GM21825 (cell line): Measurements from ENCODE around the gene BRF1.

Experiments used
- ATAC-seq: cut with Tn5 transposase; IDR thresholded peaks from one replicate; pipeline ENCODE4 v1.9.1; 2021; ENCODE audit warnings: mild to moderate bottlenecking, moderate library complexity; ENCODE audit not compliant: unreplicated experiment

BRF1 gene

DNA sequence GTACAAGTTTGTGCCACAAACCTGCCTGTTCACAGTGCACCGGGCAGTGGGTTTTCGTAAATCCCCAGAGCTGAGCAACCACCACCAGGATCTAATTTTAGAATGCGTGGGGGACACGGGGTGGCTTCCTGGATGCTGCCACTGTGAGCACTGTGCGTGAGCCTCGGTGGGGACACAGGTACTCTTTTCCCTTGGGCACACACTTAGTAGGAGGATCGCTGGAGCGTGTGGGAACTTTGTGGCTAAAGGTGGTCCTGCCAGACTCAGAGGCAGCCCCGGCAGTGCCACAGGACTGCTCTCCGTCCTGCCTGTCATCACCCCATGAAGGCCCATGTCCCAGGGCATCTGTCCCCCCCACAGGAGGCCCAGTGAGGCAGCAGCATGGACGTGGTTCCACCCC, 31.4 kb downstream of the BRF1 start:
- no peak for ATAC-seq

DNA sequence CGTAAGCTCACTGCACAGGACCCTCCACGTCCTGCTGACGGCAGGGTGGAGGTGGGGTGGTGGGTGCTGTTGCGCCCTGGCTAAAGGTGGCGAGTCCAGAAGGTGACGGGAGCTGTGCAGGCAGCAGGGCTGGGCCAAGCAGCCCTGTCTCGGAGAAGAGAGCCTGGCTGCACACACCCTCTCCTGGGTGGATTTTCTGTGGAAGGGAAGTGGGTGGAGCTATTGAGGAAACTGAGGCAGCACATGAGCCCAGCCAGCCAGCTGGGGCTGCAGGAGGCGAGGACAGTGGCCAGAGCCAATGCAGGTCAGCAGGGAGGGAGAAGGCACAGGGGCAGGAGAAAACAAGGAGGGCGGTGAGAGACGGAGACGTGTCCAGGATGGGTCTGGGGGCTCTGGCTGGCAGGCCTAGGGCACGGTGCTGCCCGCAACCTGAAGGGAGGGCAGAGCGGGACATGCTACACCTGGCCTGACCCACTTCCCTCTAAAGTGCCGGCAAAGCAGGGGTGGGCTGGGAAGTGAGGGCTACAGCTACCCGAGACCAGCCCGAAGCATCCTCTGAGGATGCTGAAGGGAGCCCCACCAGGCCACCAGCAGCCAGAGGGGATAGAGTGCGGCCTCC, 32.0 kb downstream of the BRF1 start:
- ATAC-seq, result no peak

DNA sequence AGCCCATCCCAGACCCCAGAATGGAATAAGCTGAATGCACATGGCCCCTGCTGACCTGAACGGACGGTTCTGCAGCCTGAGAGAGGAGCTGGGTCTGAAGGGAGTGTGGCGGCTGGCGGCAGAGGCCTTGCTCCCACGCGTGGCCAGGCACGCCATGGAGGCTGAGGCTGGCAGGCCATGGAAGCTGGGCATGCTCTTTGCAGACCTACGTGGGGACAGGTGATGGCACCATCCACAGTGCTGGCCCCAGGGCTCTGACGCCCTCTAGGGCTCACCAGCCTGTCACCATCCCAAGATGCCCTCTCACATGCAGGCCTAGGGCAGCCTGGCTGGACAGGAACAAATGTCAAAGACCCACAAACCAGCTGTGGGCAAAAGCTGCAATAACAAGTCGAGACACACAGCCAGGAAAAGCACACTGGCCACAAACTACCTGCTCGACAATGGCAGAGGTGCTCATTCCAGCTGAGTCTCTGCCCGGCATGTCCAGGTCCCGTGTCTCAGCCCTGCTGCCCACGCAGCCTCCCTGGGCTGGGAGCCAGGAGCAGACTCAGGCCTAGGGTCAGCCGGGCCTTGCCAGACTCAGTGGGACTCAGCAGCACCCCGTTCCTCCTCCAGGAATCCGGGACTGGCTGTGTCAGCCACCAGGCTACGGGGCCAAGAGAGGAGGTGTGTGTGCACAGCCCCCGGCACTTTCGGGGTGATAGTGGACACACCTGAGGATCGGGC, 32.8 kb downstream of the BRF1 start:
- ATAC-seq, result no peak

DNA sequence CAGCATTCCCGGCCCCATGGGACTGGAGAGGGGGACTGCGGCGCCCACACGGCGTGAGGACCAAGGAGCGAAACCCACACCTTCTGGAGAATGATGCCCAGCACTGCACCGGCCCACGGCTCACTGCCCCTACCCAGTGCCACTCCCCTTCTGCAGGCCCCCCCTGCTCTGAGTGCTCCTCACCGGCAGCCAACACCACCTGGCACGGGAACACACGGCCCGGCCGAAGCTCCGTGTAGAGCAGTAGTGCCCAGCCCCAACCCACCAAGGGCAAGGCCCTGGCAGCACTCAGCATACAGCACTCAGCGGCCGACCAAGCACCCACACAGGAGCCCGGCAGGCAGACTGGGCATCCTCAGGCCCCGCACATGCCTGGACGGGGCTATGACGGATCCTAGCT, 39.0 kb downstream of the BRF1 start:
- no peak for ATAC-seq

DNA sequence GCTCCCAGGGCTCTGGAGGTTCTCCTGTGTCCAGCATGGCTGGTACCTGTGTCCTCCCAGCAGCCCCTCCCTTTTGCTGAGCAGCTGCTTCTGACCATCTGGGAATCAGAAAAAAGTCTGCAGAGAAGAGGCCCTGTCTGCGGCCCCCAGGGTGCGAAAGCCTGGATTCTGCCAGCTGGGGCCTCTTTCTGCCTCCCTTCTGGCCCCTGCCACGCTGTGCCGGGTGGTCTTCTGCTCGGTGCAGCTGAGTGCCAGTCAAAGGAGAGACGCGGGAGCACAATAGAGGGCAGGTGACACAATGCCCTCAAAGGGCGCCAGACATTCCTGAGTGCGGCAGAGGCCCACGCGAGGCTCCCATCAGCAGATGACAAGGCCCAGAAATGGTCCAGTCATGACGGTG, 39.8 kb downstream of the BRF1 start:
- no peak for ATAC-seq

DNA sequence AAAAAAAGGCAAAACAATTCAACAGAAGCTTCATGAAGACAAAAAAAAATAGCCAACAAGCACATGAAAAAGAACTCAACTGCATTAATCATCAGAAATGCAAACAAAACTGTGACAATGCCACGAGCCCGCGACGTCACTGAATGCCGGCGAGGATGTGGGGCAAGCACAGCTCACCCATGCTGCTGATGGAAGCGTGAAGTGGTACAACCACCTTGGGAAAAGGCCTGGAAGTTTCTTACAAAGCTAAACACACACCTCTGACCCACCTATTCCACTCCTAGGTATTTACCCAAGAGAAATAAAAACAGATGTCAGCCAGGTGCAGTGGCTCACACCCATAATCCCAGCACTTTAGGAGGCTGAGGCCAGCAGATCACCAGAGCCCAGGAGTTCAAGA, 42.0 kb downstream of the BRF1 start:
- ATAC-seq, result no peak

DNA sequence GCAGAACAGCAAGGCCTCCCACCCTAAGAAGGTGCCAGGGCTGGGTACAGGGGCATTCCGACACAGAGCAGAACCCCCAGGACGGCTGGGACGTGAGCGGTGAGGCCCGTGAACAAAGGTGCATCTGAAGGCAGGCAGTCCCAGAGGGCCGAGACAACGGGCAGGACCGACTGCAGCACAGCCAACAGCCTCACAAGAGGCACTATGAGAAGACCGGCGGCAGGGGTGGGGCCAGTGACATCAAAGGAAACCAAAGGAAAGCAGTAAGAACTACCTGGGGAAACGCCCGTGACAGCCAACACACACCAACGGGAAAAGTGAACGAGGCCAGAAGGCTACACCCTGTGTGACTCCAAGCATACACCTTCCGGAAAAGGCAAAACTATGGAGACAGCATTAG, 43.3 kb downstream of the BRF1 start:
- ATAC-seq, result no peak

DNA sequence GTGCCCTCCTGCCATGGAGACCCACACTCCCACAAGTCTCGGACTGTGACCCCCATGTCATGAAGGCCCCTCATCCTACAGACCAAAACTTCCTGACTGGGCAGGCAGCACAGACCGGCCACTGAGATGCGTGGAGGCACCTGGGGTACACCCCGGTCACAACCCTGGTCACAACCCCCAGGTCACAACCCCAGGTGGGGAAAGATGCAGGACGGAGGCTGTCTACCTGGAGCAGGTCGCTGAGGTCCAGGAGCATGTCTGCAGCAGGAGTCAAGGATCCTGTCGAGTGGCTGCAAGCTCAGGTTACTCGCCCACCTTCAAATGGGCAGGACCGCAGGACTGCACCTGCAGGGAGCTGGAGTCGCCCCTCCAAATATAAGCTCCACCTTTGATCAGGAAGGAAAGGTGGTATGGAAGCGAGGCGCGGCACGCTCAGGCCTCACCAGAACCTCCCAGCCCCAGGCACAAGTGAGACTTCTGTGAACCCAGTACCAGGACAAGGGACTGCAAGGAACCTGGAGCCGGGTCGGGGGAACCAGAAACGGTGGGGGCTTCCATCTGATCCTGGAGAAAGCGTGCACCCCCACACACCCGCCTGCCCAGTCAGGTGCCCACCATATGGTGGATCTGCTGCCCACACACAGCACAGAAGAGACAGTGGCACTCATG, 44.4 kb downstream of the BRF1 start:
- ATAC-seq, result no peak

DNA sequence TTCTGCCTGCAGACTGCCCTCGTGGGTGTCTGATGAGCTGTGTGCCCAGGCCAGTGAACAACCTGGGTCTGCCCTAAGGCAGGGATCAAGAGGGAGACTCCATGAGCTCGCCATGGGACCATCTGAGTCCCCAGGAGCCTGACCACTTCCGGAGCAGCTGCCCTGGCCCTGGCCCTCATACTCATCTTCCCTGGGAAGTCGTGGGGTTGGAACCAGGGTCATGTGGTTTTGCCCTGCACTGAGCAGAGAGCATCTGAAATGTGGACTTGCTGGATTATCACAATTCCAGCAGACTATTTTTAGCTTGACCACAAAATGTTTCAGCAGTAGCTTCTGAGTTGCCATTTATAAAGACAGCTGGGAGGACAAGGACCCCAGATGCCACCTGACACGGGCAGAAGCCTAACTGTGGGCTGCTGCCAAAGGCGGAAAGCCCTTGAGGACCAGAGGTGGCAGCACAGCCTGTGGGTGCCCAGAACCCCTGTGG, 45.7 kb downstream of the BRF1 start:
- no peak for ATAC-seq

DNA sequence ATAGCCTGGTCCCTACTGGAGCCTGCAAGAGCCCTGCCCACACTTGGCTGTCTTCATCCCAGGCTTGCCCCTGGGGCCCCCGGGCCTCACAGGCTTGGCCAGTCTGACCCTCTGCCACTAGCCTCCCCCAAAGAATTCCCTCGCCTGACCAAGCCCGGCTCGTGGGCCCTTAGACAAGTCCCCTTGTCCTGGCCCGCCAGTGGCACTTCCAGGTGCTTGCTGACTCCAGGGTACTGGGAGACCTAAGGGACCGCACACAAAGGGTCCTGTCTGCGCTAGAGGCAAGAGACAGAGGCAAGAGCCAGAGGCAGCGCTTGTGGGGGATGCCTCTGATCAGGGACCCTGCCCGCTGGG, 47.5 kb downstream of the BRF1 start:
- ATAC-seq, result no peak

DNA sequence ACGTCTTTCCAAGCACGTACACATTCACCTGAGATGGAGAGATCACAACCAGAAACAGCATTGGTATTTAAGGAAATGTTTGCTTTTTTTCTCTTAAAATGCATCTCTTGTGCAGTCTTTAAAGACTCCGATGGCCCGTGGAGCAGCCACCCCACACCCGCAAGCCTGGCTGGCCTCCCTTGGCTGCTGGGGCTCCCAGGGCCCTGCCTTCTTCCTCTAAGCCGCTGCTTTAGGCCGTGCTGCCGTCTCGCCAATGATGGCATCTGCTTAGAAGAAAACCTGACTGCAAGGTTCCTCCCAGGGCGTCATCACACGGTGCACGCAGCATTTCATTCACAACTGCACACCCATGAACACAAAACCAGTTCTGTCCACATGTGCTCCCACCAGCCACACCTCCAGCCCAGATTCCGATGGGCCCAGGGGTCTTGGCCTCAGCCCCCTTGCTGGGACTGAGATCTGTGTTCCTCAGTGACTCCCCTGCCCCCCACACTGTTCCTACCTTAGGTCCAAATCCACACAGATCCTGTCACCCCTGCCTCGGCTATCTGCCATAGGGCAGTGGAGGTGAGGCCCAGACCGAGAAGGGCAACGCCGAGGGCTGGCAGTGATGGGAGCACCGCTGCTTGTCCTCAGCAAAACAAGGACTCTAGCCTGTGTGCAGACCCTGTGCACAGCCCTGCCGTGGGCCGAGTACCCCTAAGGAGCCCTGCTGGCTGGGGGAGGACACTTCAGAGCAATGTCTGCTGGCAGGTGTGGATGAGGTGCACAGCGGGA, 48.1 kb downstream of the BRF1 start:
- ATAC-seq, result no peak

DNA sequence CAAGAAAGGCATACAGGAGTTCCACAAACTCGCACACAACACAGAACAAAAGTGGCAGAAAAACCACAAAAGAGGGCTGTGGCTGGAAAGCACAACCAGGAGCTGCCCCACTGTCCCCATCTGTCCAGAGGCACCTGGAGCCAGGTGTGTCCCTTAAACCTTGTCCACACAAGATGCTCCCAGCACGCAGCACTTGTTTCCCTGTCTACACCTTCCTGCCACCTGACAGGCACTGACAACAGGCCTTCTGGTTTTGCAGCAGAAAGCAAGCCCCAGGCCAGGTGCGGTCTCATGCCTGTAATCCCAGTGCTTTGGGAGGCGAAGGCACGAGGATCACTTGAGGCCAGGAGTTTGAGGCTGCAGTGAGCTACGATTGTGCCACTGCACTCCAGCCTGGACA, 48.9 kb downstream of the BRF1 start:
- ATAC-seq, result no peak

DNA sequence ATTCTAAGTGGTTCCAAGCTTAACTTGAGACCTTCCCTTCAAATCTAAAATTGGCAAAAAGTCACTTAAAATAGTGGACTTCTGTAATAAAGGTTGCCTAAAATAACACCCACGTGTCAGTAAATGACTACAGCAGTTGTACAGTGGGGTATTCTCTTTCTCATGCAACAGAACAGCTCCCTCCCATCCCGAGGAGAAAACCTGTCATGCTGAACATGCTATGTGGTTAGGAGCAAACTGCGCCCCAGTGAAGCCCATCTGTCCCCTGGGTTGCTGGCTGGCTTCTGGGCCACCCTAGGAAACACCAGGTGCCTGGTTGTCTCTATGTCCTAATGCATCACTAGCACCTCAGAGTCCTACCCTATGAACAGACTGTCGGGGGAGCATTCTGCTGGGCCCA, 49.8 kb downstream of the BRF1 start:
- no peak for ATAC-seq

DNA sequence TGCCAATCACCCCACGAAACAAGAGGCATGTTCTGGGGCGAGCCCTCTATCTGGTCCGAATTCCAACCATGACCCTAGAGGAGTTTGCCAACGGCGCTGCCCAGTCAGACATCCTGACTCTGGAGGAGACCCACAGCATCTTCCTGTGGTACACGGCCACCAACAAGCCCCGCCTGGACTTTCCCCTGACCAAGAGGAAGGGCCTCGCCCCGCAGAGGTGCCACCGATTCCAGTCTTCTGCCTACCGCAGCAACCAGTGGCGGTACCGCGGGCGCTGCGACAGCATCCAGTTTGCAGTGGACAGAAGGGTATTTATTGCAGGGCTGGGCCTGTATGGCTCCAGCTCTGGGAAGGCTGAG, 50.8 kb downstream of the BRF1 start:
- no peak for ATAC-seq

DNA sequence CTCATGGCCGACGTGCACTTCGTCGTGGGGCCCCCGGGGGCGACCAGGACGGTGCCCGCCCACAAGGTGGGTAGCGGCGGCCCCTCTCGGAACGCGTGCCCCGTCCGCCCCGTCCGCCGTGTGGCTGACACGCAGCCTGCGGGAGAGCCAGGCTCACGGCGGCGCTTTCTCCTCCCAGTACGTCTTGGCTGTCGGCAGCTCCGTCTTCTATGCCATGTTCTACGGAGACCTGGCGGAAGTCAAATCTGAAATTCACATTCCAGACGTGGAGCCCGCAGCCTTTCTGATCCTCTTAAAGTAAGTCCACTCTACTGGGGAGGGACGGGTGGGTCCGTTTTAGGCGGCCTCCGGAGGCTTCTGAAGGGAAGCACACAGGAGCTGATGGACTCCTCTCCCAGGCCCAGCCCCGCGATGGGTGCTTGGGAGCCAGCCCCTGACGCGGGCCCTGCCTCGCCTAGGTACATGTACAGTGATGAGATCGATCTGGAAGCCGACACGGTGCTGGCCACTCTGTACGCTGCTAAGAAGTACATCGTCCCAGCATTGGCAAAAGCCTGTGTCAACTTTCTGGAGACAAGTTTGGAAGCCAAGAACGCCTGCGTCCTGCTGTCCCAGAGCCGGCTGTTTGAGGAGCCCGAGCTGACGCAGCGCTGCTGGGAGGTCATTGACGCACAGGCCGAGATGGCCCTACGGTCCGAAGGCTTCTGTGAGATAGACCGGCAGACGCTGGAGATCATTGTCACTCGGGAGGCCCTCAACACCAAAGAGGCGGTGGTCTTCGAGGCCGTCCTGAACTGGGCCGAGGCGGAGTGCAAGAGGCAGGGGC, 51.4 kb downstream of the BRF1 start:
- ATAC-seq, result no peak

DNA sequence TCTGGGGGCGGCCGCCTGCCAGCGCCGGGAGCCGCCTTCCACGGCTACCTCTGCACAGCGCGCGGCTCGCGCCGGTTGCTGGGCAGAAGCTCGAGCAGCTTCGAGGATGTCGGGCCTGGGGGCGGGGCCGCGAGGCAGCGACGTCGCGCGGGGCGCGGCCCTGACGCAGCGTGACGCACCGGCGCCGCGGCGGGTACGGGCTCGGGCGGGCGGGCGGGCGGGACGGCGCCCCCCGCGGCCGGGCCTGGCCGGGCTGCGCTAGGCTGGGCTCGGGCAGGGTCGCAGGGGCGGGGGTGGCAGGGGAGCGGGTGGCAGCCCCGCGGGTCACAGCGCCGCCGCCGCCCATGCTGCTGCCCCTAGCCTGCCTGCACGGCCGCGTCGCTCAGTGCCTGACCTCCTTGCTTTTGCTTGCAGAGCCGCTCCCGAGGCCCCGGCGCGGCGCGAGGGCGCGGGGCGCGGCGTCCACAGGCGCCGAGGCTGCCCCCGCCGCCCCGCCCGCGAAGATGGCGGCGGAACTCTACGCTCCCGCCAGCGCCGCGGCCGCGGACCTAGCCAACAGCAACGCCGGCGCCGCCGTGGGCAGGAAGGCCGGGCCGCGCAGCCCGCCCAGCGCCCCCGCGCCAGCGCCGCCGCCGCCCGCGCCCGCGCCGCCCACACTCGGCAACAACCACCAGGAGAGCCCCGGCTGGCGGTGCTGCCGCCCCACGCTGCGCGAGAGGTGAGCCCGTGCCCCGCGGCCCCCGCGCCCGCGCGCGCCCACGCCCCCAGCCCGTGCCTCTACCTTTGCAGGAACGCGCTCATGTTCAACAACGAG, 52.2 kb downstream of the BRF1 start, which contains the start of gene BTBD6:
TSS of gene BTBD6 (plus strand) at position 166 of the 814 bp plus-strand sequence. CDS start at position 345, 179 bp downstream.
- ATAC-seq, result peak; percentile 86

DNA sequence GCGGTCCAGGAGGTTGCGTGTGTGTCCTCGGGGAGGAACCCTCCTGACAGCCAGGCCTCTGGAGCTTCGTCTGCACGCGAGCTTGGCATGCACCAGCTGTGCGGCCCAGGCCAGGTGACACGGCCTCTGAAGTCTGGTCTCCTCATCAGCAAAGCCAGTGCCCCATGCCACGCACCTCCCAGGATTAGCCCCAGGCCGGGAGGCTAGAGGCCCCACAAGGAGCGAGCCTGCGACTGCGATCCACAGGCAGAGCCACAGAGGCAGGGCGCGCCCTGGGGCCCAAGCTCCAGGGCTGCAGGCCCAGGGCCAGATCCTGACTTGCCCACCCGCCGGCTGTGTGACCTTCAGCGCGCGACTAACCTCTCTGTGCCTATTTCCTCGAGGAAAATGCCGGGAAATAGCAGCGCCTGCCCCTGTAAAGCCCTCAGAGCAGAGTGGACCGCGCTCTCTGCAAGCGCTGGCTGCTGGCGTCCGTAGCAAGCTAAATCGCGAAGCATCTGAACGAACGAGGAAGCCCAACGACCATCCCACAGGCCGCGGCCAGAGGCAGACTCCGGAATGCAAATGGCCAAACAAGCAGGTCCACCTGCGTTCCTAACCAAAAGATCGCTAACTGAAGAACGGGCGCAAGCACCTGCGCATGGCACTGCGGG, 53.0 kb downstream of the BRF1 start:
- no peak for ATAC-seq

DNA sequence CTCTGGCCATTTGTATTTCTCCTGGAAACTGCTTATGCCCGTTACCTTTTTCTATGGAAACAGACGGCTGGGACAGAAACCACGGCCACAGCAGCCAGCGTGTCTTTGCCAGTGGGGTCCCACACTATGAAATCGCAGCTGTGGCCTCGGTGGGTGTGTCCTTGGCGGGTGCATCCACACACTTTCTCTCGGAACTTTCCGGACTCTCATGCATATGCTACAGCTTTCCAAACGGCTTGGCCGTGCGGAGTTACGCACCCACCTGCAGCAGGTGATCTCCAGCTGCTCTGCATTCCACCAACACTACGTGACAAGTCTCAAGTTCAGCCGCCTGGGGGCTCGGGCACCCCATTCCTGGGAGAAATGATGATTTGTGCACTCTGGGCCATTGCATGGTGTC, 53.8 kb downstream of the BRF1 start:
- no peak for ATAC-seq

DNA sequence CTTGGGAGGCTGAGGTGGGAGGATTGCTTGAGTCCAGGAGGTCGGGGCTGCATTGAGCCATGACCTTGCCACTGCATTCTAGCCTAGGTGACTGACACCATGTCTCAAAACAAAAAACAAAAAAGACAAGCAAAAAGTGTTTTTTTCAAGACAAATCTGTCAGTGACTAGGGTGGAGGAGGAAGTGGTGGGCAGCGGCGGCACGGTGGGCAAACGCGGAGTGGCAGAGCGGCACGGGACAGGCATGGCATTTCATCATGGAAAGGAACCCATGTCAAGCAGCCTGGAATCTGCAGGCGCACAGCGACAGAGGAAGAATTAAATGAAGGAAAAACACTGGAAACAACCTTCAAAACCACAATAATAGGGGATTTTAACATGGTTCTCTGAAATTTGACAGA, 56.5 kb downstream of the BRF1 start:
- ATAC-seq, result no peak
